AML-193 (cell line): ENCODE data around the gene CNPY1.

Experiments
- DNase-seq, 2 experiments: peaks; one replicate each; lab custom pipeline; 2025; lab: John Stamatoyannopoulos, UW

Gene CNPY1

DNA sequence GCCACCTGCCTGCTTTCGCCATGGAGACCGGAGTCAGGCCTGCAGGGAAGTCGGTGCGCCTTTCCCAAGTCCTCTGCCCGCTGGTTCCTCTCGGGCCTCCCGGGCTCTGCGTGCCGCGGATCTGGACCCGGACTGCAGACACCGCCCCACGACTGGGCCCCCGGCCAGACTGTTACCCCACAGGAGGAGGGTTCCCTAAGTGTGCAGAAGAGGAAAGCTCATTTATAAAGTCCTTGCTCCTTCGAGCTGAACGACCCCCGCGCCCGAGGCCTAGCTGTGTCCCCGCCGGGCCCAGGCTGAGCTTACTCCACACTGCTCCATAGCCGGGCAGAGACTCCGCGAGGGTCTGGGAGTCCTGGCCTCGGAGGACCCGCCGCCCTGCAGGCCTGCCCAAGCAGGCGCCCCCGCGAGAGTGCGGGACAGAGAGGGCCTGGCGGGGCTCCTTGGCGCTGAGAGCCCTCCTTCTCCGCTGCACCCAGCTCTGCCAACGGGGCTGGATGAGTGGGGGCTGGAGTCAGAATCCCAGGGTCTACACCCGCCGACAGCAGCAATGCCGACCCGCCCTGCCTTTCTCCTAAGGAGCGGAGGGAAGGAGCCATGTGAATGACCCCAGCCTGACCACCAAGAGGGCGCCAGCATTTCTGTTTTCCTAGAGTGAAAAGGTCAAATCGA, 80.1 kb downstream of the CNPY1 start:
- no peak for DNase-seq

DNA sequence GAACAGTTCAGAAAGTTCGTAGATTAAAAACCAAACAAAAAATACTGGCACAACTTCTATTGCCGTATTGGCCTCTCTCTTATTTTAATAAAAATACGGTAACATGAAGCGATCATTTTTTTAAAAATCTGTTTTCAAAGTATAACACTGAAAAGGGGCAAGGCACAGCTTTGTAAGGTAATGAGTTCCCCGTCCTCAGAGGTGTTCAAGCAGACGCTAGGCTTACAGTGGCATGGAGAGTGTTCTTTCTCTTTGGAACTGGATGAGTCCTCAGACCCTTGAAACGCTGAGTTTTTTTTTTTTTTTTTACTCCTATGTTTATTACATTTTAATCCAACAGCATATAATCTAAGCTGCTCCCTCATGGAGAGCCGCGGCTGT, 80.6 kb downstream of the CNPY1 start:
- no peak for DNase-seq

DNA sequence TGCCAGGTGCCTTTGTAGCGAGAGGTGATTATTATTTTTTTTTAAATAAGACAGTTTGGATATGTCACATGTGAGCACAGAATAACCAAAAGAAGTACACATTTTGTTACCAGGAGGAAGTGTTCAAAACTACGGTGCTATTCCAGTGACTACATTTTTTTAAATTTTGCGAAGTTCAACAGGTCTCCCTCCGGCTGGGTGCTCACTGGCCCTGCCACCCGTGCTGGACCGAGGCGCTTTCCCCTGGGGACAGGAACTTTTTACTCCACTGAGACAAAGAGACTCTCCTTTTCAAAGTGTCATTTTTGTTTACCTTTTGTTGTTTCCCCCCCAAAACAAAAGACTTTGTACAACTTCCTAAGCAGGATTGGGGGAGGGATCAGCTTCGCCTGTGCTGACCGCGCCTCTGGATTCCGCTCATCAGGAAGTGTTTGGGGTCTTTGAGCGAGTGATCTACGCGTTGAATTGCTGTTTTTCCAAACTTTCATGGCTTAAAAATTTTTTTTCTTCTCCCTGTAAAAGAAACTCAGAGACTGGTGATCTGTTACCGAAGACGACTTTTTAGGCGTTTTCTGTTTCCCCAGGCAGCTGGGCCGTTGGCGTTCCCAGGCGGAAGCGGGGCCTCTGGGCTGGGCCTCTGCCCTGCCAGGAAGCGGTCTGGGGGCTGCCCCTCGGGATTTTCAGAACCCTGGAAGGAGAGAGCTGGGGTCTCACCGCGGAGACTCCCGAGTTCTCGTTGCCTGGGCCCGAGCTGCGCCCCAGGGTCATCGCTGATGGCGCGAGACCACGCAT, 81.2 kb downstream of the CNPY1 start:
- DNase-seq: no peak

DNA sequence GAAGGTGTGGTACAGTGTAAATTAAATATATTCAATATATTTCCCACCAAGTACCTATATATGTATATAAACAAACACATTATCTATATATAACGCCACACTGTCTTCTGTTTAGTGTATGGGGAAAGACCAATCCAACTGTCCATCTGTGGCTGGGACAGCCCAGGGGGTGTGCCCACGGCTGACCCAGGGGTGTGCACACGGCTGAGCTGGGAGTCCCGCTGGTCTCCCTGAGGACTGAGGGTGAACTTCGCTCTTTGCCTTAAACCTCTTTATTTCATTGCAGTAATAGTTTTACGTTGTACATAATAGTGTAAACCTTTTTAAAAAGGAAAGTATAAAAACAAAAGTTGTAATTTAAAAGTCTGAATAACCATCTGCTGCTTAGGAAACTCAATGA, 82.2 kb downstream of the CNPY1 start:
- no peak for DNase-seq

DNA sequence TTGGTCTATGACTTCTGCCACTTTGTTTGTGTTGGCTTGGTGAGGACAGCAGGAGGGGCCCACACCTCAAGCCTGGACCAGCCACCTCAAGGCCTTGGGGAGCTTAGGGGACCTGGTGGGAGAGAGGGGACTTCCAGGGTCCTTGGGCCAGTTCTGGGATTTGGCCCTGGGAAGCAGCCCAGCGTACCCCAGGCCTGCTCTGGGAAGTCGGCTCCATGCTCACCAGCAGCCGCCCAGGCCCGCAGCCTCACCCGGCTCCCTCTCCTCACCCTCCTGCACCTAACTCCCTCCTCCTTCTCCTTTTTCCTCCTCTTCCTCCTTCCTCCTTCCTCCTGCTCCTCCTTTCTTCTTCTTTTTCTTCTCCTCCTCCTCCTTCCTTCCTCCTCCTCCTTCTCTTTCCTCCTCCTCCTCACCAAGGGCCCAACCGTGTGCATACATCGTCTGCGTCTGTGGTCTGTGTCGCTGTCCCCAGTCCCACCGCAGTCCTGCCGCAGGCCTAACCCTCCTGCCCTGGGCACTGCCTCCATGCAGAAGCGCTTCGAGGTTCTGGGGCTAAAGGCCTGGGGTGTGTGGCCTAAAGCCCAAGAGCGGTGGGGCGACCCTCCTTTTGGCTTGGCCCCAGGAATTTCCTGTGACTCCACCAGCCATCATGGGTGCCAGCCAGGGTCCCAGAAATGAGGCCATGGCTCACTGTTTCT, 83.1 kb downstream of the CNPY1 start:
- no peak for DNase-seq

DNA sequence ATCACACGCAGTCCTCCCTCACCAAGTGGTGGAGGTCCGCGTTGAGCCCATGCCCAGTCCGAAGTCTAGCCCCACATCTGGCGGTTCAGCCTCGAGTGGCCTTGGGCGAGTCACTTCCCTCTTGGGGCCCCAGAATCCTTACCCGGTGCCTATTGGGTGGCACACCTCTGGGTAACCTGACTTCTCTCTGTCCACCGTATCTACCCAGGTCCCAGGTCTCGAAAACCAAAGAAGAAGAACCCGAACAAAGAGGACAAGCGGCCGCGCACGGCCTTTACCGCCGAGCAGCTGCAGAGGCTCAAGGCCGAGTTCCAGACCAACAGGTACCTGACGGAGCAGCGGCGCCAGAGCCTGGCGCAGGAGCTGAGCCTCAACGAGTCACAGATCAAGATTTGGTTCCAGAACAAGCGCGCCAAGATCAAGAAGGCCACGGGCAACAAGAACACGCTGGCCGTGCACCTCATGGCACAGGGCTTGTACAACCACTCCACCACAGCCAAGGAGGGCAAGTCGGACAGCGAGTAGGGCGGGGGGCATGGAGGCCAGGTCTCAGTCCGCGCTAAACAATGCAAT, 84.1 kb downstream of the CNPY1 start:
- no peak for DNase-seq

DNA sequence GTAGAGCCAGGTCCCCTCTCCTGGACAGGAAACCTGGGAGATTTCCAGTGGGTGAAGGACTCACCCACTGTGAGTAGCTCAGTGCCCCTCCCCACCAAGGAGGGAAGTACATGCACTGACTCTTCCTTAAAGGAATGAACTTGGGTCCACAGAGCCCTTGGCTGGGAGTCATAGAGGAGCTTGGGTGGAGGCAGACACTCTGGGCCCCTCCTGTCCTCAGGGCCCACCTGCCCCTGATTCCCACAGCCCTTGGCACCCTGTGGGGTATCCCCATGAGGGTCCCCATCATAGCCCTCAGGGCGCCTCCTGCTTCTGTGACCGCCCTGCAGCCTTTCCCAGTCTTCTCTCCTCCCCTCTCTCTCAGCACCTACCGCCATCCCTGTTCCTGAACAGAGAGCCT, 84.7 kb downstream of the CNPY1 start:
- no peak for DNase-seq

DNA sequence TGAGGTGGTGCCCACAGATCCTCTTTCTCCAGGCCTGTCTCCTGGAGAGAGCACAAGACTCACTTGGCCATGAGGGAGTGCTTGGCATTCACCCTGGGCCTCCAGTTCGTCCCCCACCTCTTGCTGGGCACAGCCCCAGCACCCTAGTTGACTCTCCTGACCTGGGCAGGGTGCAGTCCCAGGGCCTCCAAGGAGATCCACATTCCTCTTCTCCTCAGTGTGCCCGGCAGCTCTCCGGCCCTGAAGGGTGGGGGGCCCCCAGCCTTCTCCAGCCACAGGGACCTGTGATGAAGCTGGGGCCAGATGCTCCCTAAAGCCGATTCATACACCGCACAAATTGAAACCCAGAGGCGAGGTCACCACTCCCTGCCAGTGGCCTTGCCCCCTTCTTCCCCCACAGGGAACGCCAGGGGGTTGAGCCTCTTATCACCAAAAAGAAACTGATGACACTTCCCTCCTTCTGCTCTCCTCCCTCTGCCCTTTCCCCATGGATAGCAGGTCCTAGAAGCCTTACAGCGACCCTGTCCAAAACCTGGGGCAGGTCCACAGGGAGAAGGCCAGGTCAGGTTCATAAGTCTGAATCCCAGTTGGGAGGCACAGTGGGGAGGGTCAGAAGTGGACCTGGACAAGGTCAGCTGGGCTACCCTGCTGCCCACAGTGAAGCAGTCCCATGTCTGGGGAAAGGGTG, 85.3 kb downstream of the CNPY1 start:
- no peak for DNase-seq

DNA sequence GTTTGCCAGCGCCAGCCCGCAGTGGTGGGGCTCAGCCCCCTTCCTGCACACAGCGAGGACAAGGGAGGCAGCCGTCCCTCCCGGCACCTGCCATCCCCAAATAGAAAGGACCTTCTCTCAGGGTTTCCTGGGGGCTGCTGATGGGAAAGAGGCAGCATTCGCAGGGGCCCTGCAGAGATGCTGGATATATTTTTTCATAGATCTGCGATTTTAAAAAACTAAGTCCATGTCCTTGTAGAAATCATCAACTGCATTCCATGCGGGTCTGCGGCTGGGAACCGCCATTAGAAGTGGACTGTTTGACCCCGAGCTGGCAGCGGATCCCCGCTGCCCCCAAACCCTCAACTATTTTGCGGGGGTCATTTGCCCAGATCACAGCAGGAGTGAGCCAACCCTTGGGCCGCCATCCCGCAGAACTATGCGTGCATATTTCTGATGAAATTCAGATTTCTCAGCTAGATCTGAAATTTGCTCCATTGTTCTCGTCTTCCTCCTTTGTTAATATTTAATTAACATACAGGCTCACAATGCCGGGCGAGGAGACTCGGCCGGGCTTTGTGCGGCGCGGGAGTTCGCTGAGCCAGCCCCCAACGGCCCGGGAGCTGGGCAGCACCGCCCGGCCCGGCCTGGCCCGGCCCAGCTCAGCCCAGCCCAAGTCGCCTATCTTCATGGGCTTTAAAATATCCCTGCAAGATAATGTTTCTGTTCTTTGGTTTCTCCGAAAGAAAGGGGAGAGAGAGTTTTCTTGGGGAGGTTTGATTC, 86.5 kb downstream of the CNPY1 start:
- no peak for DNase-seq

DNA sequence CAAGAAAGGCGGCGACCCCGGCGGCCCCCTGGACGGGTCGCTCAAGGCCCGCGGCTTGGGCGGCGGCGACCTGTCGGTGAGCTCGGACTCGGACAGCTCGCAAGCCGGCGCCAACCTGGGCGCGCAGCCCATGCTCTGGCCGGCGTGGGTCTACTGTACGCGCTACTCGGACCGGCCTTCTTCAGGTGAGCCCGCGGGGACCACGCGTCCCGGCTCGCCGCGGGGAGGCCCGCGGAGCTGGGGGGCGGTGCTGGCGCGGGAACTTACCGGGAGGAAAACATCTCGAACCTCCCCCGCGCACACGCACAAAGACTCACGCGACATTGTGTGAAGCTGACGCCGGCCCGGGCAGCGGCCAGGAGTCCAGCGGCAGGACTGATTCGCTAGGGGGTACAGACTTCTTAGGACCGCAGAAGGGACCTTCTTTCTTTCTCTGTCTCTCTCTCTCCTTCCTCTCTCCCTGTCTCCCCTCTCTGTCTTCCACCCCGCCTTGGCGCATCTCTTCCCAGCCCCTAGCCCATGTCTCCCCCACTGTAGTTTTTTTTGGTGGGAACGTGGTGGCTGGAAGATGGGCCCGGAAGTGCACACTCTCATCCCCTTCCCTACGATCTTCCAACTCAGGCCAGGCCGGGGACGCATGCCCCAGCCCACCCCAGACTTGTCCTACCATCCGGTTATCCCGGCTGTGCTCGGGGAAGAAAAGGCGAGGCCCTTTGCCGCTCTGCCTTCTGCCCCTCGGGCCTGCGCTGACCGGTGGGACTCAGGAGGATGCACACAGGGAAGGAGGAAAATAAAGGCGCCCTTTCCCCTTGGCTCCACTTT, 87.3 kb downstream of the CNPY1 start:
- DNase-seq: no peak

DNA sequence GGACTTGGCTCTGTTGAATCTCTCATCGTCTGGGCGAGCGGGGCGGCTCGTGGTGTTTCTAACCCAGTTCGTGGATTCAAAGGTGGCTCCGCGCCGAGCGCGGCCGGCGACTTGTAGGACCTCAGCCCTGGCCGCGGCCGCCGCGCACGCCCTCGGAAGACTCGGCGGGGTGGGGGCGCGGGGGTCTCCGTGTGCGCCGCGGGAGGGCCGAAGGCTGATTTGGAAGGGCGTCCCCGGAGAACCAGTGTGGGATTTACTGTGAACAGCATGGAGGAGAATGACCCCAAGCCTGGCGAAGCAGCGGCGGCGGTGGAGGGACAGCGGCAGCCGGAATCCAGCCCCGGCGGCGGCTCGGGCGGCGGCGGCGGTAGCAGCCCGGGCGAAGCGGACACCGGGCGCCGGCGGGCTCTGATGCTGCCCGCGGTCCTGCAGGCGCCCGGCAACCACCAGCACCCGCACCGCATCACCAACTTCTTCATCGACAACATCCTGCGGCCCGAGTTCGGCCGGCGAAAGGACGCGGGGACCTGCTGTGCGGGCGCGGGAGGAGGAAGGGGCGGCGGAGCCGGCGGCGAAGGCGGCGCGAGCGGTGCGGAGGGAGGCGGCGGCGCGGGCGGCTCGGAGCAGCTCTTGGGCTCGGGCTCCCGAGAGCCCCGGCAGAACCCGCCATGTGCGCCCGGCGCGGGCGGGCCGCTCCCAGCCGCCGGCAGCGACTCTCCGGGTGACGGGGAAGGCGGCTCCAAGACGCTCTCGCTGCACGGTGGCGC, 88.1 kb downstream of the CNPY1 start, which contains the start of gene EN2:
EN2 (plus strand) TSS at position 19 of the 767 bp plus-strand sequence; CDS start at position 268, 249 bp downstream.
- no peak for DNase-seq

DNA sequence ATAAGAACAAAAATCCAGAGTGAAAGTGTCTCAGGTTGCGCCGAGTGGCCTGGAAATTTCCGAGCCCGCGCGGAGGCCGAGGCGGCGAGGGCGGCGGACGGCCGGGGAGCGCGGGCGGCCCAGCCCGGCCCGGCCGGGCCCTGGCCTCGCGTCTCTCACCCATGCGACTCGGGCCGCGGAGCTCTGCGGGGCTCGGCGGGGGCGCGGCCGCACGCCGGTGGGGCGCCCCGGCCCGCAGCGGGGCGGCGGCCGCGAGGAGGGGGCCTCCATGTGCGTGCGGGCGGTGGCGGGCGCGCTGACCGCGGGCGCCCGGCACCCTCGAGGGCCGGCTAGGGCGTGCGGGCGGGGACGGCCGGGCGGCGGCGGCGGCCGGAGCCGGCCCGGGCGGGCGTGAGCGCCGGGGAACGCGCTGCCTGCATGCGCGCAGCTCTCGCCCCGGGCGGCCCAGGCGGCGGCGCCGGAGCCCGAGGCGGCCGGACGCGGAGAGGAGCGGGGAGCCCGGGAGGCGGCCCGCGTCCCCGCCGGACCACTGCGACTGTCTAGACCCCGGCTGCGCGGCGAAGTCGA, 88.7 kb downstream of the CNPY1 start:
- no peak for DNase-seq

DNA sequence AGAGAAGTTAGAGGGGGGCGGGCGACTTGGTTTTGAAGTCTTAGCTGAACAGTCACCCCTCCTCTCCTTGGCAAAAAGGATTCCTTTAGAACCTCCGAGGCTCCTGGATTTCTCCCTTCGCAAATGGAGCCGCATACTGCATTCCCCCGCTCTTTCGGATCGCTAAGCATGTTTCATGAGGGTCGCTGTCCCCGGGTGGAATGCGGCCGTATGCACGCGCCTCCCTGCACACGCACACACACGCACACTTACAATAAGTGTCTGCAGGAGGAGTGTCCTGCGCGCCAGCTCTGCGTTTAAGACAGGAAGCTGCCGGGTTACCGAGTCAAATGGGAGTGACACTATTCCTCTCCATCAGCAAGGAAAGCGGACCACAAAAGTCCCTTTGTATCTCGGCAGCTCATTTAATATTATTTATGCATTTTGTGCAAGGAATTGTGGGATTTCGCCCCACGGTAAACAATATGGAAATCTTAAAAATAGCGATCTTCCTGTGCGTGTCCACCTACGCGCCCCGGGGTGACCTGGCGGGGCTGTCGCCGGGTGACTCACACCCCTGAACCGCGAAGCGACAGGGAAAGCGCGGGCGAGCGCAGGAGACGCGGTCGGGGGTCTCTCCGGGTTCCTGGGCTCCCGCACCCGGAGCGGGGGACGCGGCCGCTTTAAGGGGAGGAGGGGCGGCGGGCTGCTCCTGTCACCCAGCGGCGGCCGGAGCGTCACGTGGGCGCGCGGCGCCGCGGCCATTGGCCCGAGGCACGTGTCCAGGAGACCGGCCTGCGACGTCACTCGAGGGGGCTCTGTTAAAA, 89.4 kb downstream of the CNPY1 start:
- DNase-seq: no peak

DNA sequence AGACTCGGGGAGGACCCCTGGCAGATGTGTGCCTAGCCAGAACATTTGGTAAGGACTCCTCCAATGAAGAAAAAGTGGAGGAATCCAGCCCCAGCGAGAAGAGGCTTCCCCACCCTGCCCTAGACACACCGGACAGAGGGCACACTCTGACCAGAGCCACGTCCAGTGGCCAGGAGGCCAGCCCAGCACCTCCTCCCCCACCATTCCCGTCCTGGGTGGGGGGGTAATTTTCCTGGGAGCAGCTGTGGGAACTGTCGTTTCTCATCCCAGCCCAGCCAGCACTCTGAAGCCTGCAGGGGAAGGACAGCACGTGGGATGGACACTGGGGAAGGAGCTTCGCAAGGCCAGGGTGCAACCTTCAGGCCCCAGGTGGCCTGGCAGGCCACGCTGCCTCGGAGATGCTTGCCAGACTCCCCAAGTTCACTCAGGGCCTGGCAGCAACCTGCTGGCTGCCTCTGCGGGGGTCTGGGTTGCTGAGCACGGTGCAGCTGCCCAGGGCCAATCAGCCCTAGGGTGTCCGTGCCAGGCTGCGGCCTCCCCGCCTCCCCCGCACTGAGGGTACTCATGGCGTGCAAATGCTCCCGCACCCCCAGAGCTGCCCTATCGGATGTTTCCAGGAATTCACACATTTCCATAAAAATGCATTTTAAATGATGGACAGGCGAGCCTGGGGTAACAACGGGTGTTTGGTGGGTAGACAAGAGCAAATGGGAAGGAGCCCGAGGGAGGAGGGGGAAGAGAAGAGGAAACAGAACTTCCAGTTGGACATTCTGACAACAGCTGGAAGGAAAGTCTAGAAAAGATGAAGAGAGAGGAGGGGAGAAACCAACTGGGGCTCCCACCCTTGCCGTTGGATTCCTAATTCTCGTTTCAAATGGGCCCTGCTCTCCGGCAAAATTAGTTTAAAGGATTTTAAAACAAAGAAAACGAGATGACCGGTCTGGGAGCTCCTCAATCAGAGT, 90.3 kb downstream of the CNPY1 start:
- no peak for DNase-seq

DNA sequence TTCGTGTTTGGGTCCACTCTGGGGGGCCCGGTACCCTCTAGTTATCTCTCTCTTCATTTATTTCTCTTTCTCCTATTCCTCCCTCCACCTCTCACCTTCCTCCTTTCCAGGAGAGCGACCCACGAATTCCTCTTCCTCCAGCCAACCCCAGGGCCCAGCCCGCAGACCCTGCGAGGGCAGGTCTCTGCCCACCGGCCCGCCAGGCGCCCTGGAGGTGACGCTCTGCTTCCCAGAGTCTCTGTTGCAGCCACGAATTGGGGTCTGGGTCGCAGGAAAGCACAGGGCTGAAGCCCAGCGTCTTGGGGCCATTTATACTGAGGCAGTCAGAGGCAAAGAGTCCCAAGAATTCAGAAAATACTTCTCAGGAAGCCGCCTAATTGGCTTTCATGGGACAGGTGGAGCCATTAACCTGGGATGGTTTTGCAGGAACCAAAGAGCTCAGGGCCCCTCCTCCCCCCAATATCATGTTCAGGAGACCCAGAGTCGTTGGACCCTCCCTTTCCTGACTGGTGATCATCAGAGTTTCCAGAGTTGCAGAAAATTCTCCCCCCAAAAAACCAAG, 91.1 kb downstream of the CNPY1 start:
- no peak for DNase-seq

DNA sequence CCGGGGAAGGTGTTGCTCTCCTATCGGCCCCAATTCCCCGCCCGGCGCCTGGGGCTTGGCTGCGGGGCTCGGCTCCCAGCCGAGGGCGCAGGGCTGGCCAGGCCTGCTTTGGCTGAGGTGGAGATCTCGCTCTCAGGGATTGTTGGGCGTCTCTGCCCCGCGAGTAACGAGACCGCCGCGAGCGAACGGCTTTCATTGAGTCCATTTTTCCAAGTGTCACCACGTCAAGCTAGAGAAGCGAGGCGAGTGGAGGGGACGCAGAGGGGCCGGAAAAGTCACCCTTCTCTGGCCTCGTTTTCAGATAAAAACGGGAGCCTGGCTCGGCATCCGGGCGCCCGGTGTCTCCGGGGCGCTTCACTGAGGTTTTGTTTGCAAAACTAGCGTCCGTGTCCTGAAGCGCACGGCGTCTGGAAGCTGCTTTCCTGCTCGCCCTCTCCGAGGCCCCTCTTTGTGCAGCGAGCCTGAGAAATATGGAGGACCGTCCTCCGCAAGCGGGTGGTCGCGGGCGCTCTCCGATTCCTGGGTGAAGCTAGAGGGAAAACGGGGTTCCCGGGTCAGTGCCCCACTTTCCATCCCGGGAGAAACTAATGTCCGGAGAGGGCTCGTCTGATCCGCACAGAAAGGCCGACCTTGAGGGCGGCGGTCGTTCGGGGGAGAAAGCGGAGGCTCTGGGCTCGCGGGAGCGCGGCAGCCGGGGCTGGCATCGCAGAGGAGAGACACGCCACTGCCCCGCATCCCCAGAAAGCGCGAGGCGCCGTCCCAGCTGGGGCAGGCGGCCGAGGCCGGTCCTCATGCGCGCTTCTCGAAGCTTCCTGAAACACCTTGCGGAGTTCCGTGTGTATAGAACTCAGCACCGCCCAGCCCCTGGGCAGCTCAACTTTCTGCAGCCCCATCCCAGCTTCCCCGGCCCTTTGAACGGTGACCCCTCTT, 91.9 kb downstream of the CNPY1 start:
- no peak for DNase-seq
